ENCODE results near the gene CAMTA1.
"Not testable (repeated sequence)": the region's sequence is repeated elsewhere in the genome, so short reads cannot be mapped to it uniquely, and the experiment has no call there.

Gene CAMTA1

GRCh38 chr1:6785318-6785727, at the start of gene CAMTA1:
Gene CAMTA1 (plus strand): TSS chr1:6785454. CDS start chr1:6785531, 77 bp downstream.
- TF ChIP-seq CTCF (conservative IDR thresholded peaks at IDR 0.05; ENCODE audit: low read depth), result no peak
- H3K27ac ChIP-seq, result peak within 1 kb of the TSS; percentile 96
- ChIA-PET CTCF (interaction anchor here (0.6 to 1.4 kb wide), 4 partner anchors 16 to 329 kb away, joined by 3 read pairs; partner anchors contain the start of gene DNAJC11), POLR2A (ENCODE audit: low non-redundant PET) (interaction anchor here (0.6 to 1.6 kb wide), 2 partner anchors 11 to 66 kb away, joined by 5 to 6 read pairs; no protein-coding TSS in a partner anchor)
- no peak for DNase-seq (ENCODE audit: low spot score)

GRCh38 chr1:6738987-6739676, 46.1 kb upstream of the CAMTA1 start:
- ChIA-PET CTCF (no interaction called here), POLR2A (ENCODE audit: low non-redundant PET) (no interaction called here)
- H3K27ac ChIP-seq, result peak overlapping the region; percentile 24
- TF ChIP-seq CTCF (conservative IDR thresholded peaks at IDR 0.05; ENCODE audit: low read depth), result no peak
- DNase-seq (ENCODE audit: low spot score), result no peak

- peak overlapping the region; percentile 99 for H3K27ac ChIP-seq
- POLR2A ChIA-PET (ENCODE audit: low non-redundant PET); DNase-seq (ENCODE audit: low spot score); CTCF ChIA-PET: not testable (repeated sequence)
These were observed 42.5 kb upstream of the CAMTA1 start for GRCh38 chr1:6742676-6743188.

- no peak for TF ChIP-seq CTCF (conservative IDR thresholded peaks at IDR 0.05; ENCODE audit: low read depth)
- POLR2A ChIA-PET (ENCODE audit: low non-redundant PET), result no interaction called here
- peak; percentile 81 for DNase-seq (ENCODE audit: low spot score)
- H3K27ac ChIP-seq, result peak overlapping the region; percentile 99
- CTCF ChIA-PET, result interaction anchor here (0.5 kb wide), 1 partner anchor 377 kb away, joined by 6 read pairs; no protein-coding TSS in a partner anchor
These were observed 41.8 kb upstream of the CAMTA1 start for GRCh38 chr1:6743189-6744101.

GRCh38 chr1:6745073-6745472, 40.2 kb upstream of the CAMTA1 start:
- CTCF ChIA-PET, result no interaction called here
- TF ChIP-seq CTCF (conservative IDR thresholded peaks at IDR 0.05; ENCODE audit: low read depth), result no peak
- peak overlapping the region; percentile 99 for H3K27ac ChIP-seq
- DNase-seq (ENCODE audit: low spot score), result no peak
- POLR2A ChIA-PET (ENCODE audit: low non-redundant PET), result no interaction called here

GRCh38 chr1:6747674-6748073, 37.6 kb upstream of the CAMTA1 start:
- DNase-seq (ENCODE audit: low spot score), result no peak
- TF ChIP-seq CTCF (conservative IDR thresholded peaks at IDR 0.05; ENCODE audit: low read depth), result no peak
- no peak overlapping the region for H3K27ac ChIP-seq
- POLR2A ChIA-PET (ENCODE audit: low non-redundant PET), result no interaction called here
- CTCF ChIA-PET, result no interaction called here
